ENCODE measurements around the gene SPI1. TPM values are rescaled to one million over a fixed set of nuclear protein-coding genes. Genes with fewer than 3 reads are reported as not detected.

Gene SPI1
- polyA plus RNA-seq, 2 of the 4 experiments (the other 2 are of a cell fraction) = 0.14 TPM; not detected in 1

DNA sequence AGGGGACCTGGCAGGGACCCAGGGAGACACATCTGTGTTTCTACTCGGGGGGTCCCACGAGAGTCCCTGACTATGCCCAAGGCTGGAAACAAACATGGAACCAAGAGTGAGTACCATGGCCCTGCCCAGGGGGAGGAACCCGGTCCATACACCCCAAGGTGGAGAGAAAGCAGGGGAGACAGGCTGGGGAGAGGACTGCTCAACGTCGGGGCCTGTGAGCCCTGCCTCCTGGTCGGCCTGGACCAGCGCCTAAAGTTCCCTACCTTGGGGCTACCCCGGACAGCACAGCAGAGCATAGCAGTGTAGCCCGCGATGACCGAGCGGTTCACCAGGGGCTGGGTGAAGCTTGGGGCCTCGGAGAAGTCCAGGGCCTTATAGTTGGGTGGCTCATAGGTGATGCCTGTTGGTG lies 46.0 kb downstream of the SPI1 start (continued):
- TF ChIP-seq RAD21 (conservative IDR thresholded peaks at IDR 0.05 in 1 of 2, IDR thresholded peaks at IDR 0.05 in 1 of 2) = no peak
- no peak for TF ChIP-seq SMC3 (IDR thresholded peaks at IDR 0.05)

- no peak overlapping the region for H3K4me3 ChIP-seq
- no peak for FAIRE-seq
- CTCF ChIA-PET = interaction anchor here (1.7 to 2.7 kb wide), 2 partner anchors 23 to 98 kb away, joined by 3 to 16 read pairs; no protein-coding TSS in a partner anchor
- no peak overlapping the region for H3K27ac ChIP-seq
- DNase-seq (ENCODE audit: low read depth in 1 of 2, low spot score in 1 of 2) = no peak
- H3K9me3 ChIP-seq = no peaks in the 10 kb centered on the region
- H3K4me1 ChIP-seq = no peaks in the 10 kb centered on the region
- no peak for ATAC-seq
- TF ChIP-seq, protein P1, sequence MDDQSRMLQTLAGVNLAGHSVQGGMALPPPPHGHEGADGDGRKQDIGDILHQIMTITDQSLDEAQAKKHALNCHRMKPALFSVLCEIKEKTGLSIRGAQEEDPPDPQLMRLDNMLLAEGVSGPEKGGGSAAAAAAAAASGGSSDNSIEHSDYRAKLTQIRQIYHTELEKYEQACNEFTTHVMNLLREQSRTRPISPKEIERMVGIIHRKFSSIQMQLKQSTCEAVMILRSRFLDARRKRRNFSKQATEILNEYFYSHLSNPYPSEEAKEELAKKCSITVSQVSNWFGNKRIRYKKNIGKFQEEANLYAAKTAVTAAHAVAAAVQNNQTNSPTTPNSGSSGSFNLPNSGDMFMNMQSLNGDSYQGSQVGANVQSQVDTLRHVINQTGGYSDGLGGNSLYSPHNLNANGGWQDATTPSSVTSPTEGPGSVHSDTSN (IDR thresholded peaks at IDR 0.05) = no peak
- 0 out of 5 replicates have a peak, but pooled peaks of 1 of the 2 experiments have one; percentile 12 for TF ChIP-seq JUN (IDR thresholded peaks at IDR 0.05)
- no peak for TF ChIP-seq HDAC2 (IDR thresholded peaks at IDR 0.05)
- TF ChIP-seq HOXA7 (CRISPR knock-in tag; IDR thresholded peaks at IDR 0.05) = no peak
- no peak for TF ChIP-seq CHD4 (IDR thresholded peaks at IDR 0.05; ENCODE audit: borderline replicate concordance)
- TF ChIP-seq MAZ (IDR thresholded peaks at IDR 0.05; ENCODE audit: borderline replicate concordance, low read depth, low read length) = no peak
- no peak for TF ChIP-seq NR3C1 (IDR thresholded peaks at IDR 0.05)
- WGBS (ENCODE audit: missing lambda C conversion rate) = 91% methylated on average over 17 of the region's 21 CpGs
- POLR2A ChIA-PET = no interaction called here
- H3K4me2 ChIP-seq = no peak overlapping the region
Measured at GRCh38 chr11:47331454-47332302, 46.7 kb downstream of the SPI1 start.

GRCh38 chr11:47329987-47330931 lies 48.1 kb downstream of the SPI1 start:
- CTCF ChIA-PET = interaction anchor here (0.8 to 0.9 kb wide), 2 partner anchors 25 to 71 kb away, joined by 3 to 5 read pairs; no protein-coding TSS in a partner anchor
- ATAC-seq (peak in 1 of 2 experiments; percentile 17; a peak in 2 of 6 replicates), FAIRE-seq (no peak), DNase-seq (ENCODE audit: low read depth in 1 of 2, low spot score in 1 of 2) (no peak)
- WGBS (ENCODE audit: missing lambda C conversion rate) = 84% methylated on average over 13 of the region's 16 CpGs
- H3K4me3 ChIP-seq = no peak overlapping the region
- H3K4me2 ChIP-seq = no peak overlapping the region
- H3K4me1 ChIP-seq = no peaks in the 10 kb centered on the region
- H3K9me3 ChIP-seq = no peaks in the 10 kb centered on the region
- TF ChIP-seq CBX8 (IDR thresholded peaks at IDR 0.05) = no peak
- no peak for TF ChIP-seq CEBPB (IDR thresholded peaks at IDR 0.05)
- TF ChIP-seq, protein P1 (IDR thresholded peaks at IDR 0.05) = no peak
- no peak for TF ChIP-seq POLR2AphosphoS2 (conservative IDR thresholded peaks at IDR 0.05; ENCODE audit: low read length)
- TF ChIP-seq, protein P2, sequence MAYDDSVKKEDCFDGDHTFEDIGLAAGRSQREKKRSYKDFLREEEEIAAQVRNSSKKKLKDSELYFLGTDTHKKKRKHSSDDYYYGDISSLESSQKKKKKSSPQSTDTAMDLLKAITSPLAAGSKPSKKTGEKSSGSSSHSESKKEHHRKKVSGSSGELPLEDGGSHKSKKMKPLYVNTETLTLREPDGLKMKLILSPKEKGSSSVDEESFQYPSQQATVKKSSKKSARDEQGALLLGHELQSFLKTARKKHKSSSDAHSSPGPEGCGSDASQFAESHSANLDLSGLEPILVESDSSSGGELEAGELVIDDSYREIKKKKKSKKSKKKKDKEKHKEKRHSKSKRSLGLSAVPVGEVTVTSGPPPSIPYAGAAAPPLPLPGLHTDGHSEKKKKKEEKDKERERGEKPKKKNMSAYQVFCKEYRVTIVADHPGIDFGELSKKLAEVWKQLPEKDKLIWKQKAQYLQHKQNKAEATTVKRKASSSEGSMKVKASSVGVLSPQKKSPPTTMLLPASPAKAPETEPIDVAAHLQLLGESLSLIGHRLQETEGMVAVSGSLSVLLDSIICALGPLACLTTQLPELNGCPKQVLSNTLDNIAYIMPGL (CRISPR knock-in tag; IDR thresholded peaks at IDR 0.05; ENCODE audit: borderline replicate concordance) = no peak
- no peak for TF ChIP-seq FOSL2 (IDR thresholded peaks at IDR 0.05)
- no peak for TF ChIP-seq FOSL2 (CRISPR knock-in tag; IDR thresholded peaks at IDR 0.05)
- no peak for TF ChIP-seq ESRRA (IDR thresholded peaks at IDR 0.05; ENCODE audit: borderline replicate concordance, low read length)
- no peak for TF ChIP-seq EP300 (IDR thresholded peaks at IDR 0.05)
- no peak for TF ChIP-seq RNF2 (IDR thresholded peaks at IDR 0.05; ENCODE audit: borderline replicate concordance, low read depth)
- no peak for TF ChIP-seq USF2 (IDR thresholded peaks at IDR 0.05)
- no peak for TF ChIP-seq GATA3 (IDR thresholded peaks at IDR 0.05; ENCODE audit: borderline replicate concordance)
- TF ChIP-seq POLR2A (IDR thresholded peaks at IDR 0.05; ENCODE audit: low read length) = no peak
- no peak for TF ChIP-seq RARB (CRISPR knock-in tag; IDR thresholded peaks at IDR 0.05)
- no peak for TF ChIP-seq HOXB13 (CRISPR knock-in tag; IDR thresholded peaks at IDR 0.05; ENCODE audit: low read depth)
- TF ChIP-seq HOXA7 (CRISPR knock-in tag; IDR thresholded peaks at IDR 0.05) = no peak
- no peak for TF ChIP-seq ATOH8 (CRISPR knock-in tag; IDR thresholded peaks at IDR 0.05; ENCODE audit: low read depth)
- TF ChIP-seq NR3C1 (IDR thresholded peaks at IDR 0.05) = no peak
- TF ChIP-seq, protein P3, sequence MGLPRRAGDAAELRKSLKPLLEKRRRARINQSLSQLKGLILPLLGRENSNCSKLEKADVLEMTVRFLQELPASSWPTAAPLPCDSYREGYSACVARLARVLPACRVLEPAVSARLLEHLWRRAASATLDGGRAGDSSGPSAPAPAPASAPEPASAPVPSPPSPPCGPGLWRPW (IDR thresholded peaks at IDR 0.05) = no peak
- H3K27ac ChIP-seq = no peak overlapping the region
- POLR2A ChIA-PET = no interaction called here

Measured in A549 (cell line).